Calu3 (cell line): Measurements from ENCODE around the gene ESF1. TPM values are rescaled to one million over a fixed set of nuclear protein-coding genes. Genes with fewer than 3 reads are reported as not detected.

Experiments used
- BruUV-seq: library from RNA; stranded (reverse); fragments of 400-500 nt; replicated peaks from 2 replicates; lab custom pipeline; 2021; lab: Mats Ljungman, UMichigan
- CTCF ChIA-PET: fragments of 300-600 bp; sonication (Branson Sonifier 250); formaldehyde crosslinking; loops from one replicate; lab custom pipeline; 2022; ENCODE audit warnings: antibody characterized with exemption; lab: Charles Lee
- DNase-seq: peaks from one replicate; pipeline ENCODE4 v3.0.0; 2022
- H3K27ac Mint-ChIP-seq: one replicate; pipeline ENCODE4 v1.8.0; 2022; ENCODE audit warnings: mixed read lengths; ENCODE audit not compliant: unreplicated experiment
- H3K27me3 Mint-ChIP-seq: one replicate; pipeline ENCODE4 v1.8.0; 2022; ENCODE audit warnings: mixed read lengths; ENCODE audit not compliant: unreplicated experiment
- H3K36me3 Mint-ChIP-seq: one replicate; pipeline ENCODE4 v1.8.0; 2022; ENCODE audit warnings: mild to moderate bottlenecking, moderate library complexity, mixed read lengths; ENCODE audit not compliant: insufficient read depth, unreplicated experiment
- H3K4me1 Mint-ChIP-seq: one replicate; pipeline ENCODE4 v1.8.0; 2022; ENCODE audit warnings: mild to moderate bottlenecking, low read depth, mixed read lengths; ENCODE audit not compliant: unreplicated experiment
- H3K4me3 Mint-ChIP-seq: one replicate; pipeline ENCODE4 v1.8.0; 2022; ENCODE audit warnings: mild to moderate bottlenecking, low read depth, moderate library complexity, mixed read lengths; ENCODE audit not compliant: unreplicated experiment
- H3K9me3 Mint-ChIP-seq: one replicate; pipeline ENCODE4 v1.8.0; 2022; ENCODE audit warnings: low read depth, mixed read lengths; ENCODE audit not compliant: unreplicated experiment
- intact Hi-C: fragments of 100-400 bp; cut with micrococcal nuclease; formaldehyde crosslinking; loops from one replicate; pipeline ENCODE4 v1.10.0; 2022; ENCODE audit not compliant: unreplicated experiment
- total RNA-seq: library from RNA; stranded (reverse); gene quantifications from 2 replicates; pipeline ENCODE4 v1.2.3, GENCODE V29; 2022
- TF ChIP-seq, protein P1 (sequence below): fragments of 200-600 bp; IDR thresholded peaks from one replicate; pipeline ENCODE4 v1.8.0; 2022; ENCODE audit warnings: antibody characterized with exemption; ENCODE audit not compliant: unreplicated experiment

ESF1 gene
- total RNA-seq, 1 experiment from 2014 or later, result 14.7 TPM

DNA sequence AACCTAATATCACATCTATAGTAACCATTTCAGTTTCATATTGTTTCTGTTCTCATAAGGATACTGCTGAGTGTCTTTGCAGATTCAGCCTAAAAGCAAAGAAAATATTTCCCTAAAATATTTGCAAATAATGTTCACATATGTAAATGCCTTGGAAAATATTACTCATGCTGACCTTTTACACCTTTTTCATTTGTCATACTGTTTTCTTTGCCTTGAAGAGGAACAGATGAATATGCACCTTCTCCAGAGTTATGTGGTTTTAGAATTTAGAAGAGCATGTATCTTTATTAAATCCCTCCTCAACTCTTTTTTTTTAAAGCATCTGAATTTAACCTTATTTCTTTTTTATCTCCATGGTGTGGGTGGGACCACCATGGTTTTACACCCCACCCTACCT, 32.6 kb upstream of the ESF1 start:
- no peaks in the 10 kb centered on the region for H3K9me3 Mint-ChIP-seq
- CTCF ChIA-PET, result no interaction called here
- H3K27me3 Mint-ChIP-seq, result no peaks in the 10 kb centered on the region
- no TSS peak for BruUV-seq
- H3K4me1 Mint-ChIP-seq, result no peaks in the 10 kb centered on the region
- no peak overlapping the region for H3K27ac Mint-ChIP-seq
- H3K36me3 Mint-ChIP-seq, result peaks cover 12% of the 10 kb centered on the region
- intact Hi-C loops, result no loop called here
- no peak for DNase-seq
- TF ChIP-seq, protein P1, sequence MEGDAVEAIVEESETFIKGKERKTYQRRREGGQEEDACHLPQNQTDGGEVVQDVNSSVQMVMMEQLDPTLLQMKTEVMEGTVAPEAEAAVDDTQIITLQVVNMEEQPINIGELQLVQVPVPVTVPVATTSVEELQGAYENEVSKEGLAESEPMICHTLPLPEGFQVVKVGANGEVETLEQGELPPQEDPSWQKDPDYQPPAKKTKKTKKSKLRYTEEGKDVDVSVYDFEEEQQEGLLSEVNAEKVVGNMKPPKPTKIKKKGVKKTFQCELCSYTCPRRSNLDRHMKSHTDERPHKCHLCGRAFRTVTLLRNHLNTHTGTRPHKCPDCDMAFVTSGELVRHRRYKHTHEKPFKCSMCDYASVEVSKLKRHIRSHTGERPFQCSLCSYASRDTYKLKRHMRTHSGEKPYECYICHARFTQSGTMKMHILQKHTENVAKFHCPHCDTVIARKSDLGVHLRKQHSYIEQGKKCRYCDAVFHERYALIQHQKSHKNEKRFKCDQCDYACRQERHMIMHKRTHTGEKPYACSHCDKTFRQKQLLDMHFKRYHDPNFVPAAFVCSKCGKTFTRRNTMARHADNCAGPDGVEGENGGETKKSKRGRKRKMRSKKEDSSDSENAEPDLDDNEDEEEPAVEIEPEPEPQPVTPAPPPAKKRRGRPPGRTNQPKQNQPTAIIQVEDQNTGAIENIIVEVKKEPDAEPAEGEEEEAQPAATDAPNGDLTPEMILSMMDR, result no peak
- no peak overlapping the region for H3K4me3 Mint-ChIP-seq

DNA sequence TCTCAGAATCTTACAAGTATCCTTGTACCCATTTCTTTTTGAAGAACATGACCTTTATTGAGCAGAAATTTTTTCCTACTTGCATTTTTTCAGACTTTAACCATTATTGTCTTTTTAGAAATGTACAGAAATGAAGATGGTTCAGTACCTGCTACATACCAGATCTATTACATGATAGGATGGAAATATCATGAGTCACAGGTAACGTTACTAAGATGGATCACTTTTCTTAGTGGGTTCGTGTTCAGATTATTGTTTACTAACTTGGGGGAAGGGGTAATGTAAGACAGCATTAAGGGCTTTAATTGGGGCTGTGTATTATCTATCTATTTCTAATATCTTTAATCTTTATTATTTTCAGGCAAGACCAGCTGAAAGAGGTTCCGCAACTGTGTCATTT, 32.0 kb upstream of the ESF1 start:
- Mint-ChIP-seq H3K4me1 (no peaks in the 10 kb centered on the region), H3K9me3 (no peaks in the 10 kb centered on the region), H3K4me3 (no peak overlapping the region), H3K36me3 (peaks cover 12% of the 10 kb centered on the region), H3K27ac (no peak overlapping the region), H3K27me3 (no peaks in the 10 kb centered on the region)
- no TSS peak for BruUV-seq
- CTCF ChIA-PET, result no interaction called here
- TF ChIP-seq, protein P1, result no peak
- DNase-seq, result no peak
- intact Hi-C loops, result no loop called here

DNA sequence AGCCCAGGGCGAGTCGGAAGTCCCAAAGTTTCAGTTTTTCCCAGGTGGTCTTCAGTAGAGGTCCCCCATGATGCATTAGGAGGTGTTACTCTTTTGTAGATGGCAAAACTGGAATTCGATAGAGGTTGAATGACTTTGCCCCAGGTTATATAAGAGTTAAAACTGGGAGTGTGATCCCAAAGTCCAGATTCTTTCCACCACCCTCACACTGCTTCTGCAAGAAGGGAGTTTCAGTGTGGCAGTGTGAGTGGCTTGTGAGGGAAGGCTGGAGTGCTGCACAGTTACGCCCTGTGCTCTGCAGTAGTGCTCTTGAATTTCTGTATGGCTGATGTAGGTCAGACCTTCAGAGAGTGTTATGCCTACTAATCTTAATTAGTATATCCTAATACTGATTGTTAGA, 30.0 kb upstream of the ESF1 start:
- Mint-ChIP-seq H3K4me3 (no peak overlapping the region), H3K27me3 (no peaks in the 10 kb centered on the region), H3K27ac (no peak overlapping the region), H3K9me3 (no peaks in the 10 kb centered on the region), H3K36me3 (peaks cover 12% of the 10 kb centered on the region), H3K4me1 (no peaks in the 10 kb centered on the region)
- no peak for DNase-seq
- TF ChIP-seq, protein P1, result no peak
- CTCF ChIA-PET, result no interaction called here
- no TSS peak for BruUV-seq
- intact Hi-C loops, result no loop called here

DNA sequence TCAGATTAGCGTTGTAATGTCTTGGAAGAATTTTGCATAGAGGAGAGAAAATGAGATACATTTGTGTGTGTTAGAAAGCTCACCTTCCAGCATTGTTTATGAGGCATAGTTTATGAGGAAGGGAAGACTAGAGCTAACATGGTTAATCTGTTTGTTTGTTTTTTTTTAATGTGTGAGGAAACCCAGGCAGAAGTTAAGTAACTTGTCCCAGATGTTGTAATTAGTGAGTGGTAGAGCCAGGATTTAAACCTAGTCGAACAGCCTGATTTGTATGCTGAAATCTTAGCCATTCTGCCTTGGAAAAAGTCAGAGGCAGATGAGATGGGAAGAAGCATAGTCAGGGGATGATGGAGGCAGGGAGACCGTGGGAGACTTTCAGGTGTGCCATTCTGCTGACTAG, 29.2 kb upstream of the ESF1 start:
- H3K4me1 Mint-ChIP-seq, result no peaks in the 10 kb centered on the region
- TF ChIP-seq, protein P1, result no peak
- no peaks in the 10 kb centered on the region for H3K27me3 Mint-ChIP-seq
- peaks cover 12% of the 10 kb centered on the region for H3K36me3 Mint-ChIP-seq
- no peaks in the 10 kb centered on the region for H3K9me3 Mint-ChIP-seq
- no peak for DNase-seq
- CTCF ChIA-PET, result no interaction called here
- BruUV-seq, result no TSS peak
- intact Hi-C loops, result no loop called here
- no peak overlapping the region for H3K27ac Mint-ChIP-seq
- H3K4me3 Mint-ChIP-seq, result no peak overlapping the region

DNA sequence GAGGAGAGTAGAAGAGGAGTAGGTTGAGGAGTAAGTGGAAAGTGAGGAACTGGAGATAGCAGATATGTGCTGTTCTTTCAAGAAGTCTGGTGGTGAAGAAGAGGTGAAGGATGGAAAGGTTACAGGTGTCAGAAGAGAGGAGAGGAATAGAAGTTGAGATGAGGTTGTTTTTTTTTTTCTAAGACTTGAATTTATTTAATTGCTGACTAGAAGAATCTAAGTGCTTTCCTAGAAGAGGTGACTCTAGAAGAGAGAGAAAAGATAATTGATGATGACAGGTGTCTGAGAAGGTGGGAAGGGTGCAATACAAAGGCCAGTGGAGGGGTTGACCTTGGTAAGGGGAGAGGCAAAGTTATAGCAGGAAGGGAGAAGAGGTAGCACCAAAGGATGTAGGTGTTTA, 25.7 kb upstream of the ESF1 start:
- CTCF ChIA-PET, result no interaction called here
- no peaks in the 10 kb centered on the region for H3K36me3 Mint-ChIP-seq
- no TSS peak for BruUV-seq
- H3K27ac Mint-ChIP-seq, result no peak overlapping the region
- no peaks in the 10 kb centered on the region for H3K4me1 Mint-ChIP-seq
- intact Hi-C loops, result no loop called here
- H3K27me3 Mint-ChIP-seq, result no peaks in the 10 kb centered on the region
- no peak overlapping the region for H3K4me3 Mint-ChIP-seq
- DNase-seq, result no peak
- H3K9me3 Mint-ChIP-seq, result no peaks in the 10 kb centered on the region
- TF ChIP-seq, protein P1, result no peak
